GM20000 (cell line): Measurements from ENCODE around the gene JAM3.

ENCODE experiments used
- DNase-seq: peaks from one replicate; pipeline ENCODE4 v3.0.0; 2012; ENCODE audit warnings: low spot score
- CTCF ChIP-seq: IDR thresholded peaks from 2 replicates; pipeline ENCODE4 v1.5.1; 2012; ENCODE audit warnings: mild to moderate bottlenecking, control low read depth; ENCODE audit errors: extremely low read depth, missing control alignments

Gene JAM3

GRCh38 chr11:134063991-134064747, 4.7 kb upstream of the JAM3 start:
- no peak for TF ChIP-seq CTCF
- DNase-seq, result no peak

GRCh38 chr11:134065381-134065780, 3.5 kb upstream of the JAM3 start:
- no peak for DNase-seq
- no peak for TF ChIP-seq CTCF

GRCh38 chr11:134066943-134067885, 1.7 kb upstream of the JAM3 start:
- DNase-seq, result no peak
- no peak for TF ChIP-seq CTCF

- no peak for TF ChIP-seq CTCF
- DNase-seq, result no peak
Measured at GRCh38 chr11:134069426-134070341, 812 bp downstream of the JAM3 start.

GRCh38 chr11:134070342-134070845, 1.5 kb downstream of the JAM3 start:
- TF ChIP-seq CTCF, result no peak
- no peak for DNase-seq

GRCh38 chr11:134071306-134071705, 2.4 kb downstream of the JAM3 start:
- no peak for TF ChIP-seq CTCF
- no peak for DNase-seq
